Fibroblast of lung (primary cell): Measurements from ENCODE around the gene CREB5.
"Not testable (repeated sequence)": the region's sequence is repeated elsewhere in the genome, so short reads cannot be mapped to it uniquely, and the experiment has no call there.

ENCODE experiments used
- EZH2 ChIP-seq: IDR thresholded peaks from 2 replicates; pipeline ENCODE4 v1.5.1; 2012; ENCODE audit warnings: low read length, control low read depth, mild to moderate bottlenecking; ENCODE audit errors: missing control alignments
- TF ChIP-seq, protein P1 (sequence below), 2 donors: IDR thresholded peaks in 1 of 2; conservative IDR thresholded peaks in 1 of 2; 1 replicate in 1 of 2; 2 replicates in 1 of 2; pipeline ENCODE4 v1.5.1; 2011 to 2012; ENCODE audit warnings: low read length in 2 of 2, control low read depth in 1 of 2, inconsistent platforms in 1 of 2, low read depth in 1 of 2, mild to moderate bottlenecking in 1 of 2

DNA sequence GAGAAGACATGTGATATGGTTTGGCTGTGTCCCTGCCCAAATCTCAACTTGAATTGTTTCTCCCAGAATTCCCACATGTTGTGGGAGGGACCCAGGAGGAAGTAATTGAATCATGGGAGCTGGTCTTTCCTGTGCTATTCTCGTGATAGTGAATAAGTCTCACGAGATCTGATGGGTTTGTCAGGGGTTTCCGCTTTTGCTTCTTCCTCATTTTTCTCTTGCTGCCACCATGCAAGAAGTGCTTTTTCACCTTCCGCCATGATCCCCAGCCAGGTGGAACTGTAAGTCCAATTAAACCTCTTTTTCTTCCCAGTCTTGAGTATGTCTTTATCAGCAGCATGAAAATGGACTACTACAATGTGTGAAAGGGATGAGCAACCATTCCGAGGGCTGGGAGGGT is 185.7 kb downstream of the CREB5 start:
- not testable (repeated sequence) for TF ChIP-seq EZH2
- TF ChIP-seq, protein P1, sequence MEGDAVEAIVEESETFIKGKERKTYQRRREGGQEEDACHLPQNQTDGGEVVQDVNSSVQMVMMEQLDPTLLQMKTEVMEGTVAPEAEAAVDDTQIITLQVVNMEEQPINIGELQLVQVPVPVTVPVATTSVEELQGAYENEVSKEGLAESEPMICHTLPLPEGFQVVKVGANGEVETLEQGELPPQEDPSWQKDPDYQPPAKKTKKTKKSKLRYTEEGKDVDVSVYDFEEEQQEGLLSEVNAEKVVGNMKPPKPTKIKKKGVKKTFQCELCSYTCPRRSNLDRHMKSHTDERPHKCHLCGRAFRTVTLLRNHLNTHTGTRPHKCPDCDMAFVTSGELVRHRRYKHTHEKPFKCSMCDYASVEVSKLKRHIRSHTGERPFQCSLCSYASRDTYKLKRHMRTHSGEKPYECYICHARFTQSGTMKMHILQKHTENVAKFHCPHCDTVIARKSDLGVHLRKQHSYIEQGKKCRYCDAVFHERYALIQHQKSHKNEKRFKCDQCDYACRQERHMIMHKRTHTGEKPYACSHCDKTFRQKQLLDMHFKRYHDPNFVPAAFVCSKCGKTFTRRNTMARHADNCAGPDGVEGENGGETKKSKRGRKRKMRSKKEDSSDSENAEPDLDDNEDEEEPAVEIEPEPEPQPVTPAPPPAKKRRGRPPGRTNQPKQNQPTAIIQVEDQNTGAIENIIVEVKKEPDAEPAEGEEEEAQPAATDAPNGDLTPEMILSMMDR (conservative IDR thresholded peaks at IDR 0.05 in 1 of 2, IDR thresholded peaks at IDR 0.05 in 1 of 2; ENCODE audit: low read depth in 1 of 2, low read length in 2 of 2) = not testable (repeated sequence)
